ENCODE results near the gene ZMYND10.
A peak's percentile ranks its signal among the peaks of the same experiment; 100 is the strongest.
"Not testable (repeated sequence)": the region's sequence is repeated elsewhere in the genome, so short reads cannot be mapped to it uniquely, and the experiment has no call there.

The ZMYND10 gene

DNA sequence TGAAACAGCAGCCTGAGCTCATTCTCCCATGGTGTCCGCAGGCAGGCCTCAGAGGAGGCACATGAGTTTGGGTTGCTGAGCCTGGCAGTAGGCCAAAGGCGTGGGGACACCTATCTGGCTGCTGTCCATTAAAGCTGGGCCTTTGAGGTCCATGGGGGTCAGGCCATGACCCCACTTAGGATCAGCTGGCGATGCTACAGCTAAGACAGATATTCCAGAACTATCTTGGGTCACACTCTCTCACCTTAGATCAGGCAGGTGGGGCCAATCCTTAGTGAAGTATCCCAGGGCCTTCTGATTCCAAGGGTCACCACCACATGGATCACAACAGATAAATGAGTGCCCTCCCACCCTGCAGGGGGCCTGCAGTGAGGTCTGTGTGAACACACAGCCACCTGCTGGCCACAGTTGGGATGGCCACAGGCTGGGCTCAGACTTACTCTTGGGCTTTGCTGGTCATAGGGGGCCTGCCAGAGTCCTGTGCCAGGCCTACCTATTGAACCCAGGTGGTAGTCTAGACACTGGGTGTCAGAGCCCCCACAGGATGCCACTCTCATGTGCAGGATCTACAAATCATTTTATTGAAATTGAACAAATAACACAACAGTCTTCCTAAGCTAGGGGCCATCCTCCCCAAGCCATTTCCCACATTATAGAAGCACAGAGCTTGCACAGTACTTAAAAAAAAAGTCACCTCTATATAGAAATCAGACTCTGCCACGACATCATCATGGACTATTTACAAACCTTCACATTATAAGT, 21.0 kb downstream of the ZMYND10 start:
- peak; percentile 53 for DNase-seq

GRCh38 chr3:50323614-50324199, 21.8 kb downstream of the ZMYND10 start:
- DNase-seq: no peak

DNA sequence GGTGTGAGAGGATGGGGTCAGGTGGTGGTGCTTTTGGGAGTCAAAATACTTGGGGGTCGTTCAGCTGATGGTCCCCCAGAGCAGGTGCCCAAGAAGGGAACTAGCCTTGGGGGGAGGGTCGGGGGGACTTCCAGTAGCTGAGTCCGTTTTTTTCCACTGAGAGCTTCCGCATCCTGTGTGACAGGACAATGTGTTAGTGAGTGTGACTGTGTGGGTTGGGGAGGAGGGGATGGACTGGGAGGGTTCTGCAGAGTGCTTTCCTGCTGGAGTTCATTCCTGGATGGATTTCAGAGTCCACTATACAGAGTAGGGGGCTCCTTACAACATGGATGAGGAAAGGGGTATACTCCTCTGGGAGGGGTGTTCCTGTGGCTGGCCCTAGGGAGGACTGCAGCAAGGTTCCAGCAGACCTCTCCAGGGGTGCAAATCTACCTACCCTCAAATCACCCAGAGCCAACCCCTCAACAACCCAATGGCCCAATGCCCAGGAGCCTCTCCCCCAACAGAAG, 22.4 kb downstream of the ZMYND10 start:
- no peak for DNase-seq

- no peak for DNase-seq
Observed at GRCh38 chr3:50322386-50323091, 23.0 kb downstream of the ZMYND10 start, which contains the start of gene HYAL2. Gene HYAL2, minus strand, starts transcription at chr3:50322745. Its CDS starts 2,256 bp downstream, at chr3:50320489.

DNA sequence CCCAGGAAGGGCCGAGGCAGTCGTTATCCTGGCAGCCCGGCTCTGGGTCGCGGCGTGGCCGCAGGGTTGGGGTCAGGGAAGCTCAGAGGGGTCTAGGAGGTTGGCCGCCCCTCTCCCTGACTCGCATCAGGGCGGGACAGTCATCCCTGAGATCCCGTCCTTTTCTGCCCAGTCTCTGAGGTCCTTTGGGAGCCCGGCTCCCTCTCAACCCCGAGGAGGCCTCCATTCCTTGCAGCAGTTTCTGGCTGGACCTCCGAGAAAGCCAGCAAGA, 23.5 kb downstream of the ZMYND10 start:
- no peak for DNase-seq

DNA sequence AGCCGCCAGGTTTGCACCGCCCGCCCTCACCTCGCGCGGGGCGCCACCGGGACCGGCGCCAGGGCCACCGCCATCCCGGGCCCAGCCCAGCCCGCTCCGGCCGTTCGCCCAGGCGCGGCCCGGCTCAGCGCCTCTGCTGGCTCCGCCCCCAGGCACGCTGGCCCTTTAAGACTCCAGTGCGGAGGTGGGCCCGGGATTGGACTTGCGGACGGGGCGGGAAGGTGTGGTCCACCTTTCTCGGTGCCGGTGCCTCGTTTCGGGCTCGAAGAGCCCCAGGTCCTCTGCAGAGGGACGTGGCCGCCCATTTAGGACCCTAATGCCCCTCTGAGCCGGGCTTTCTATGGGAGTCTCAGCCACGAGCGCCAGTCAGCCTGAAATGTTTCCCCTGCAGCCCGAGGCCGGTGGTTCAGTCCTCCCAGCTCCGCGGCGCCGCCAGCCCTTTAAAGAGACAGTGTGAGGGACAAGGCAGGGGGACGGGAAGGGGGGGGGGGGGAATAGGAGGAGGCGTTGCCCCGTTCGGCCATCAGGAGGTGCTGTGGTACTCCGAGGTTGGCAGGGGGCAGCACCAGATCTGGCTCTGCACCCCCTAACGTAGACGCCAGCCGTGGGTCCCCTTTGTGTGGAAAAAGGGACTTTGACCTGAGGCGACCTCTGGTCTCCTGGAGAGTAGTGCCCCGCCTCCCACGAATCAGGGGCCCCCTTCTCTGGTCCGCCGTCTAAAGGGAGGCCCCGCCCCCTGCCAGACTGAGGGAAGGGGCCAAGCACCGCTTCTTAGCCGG, 24.0 kb downstream of the ZMYND10 start:
- peak; percentile 81 for DNase-seq

- DNase-seq: no peak
Observed at GRCh38 chr3:50320853-50321335, 24.6 kb downstream of the ZMYND10 start.

DNA sequence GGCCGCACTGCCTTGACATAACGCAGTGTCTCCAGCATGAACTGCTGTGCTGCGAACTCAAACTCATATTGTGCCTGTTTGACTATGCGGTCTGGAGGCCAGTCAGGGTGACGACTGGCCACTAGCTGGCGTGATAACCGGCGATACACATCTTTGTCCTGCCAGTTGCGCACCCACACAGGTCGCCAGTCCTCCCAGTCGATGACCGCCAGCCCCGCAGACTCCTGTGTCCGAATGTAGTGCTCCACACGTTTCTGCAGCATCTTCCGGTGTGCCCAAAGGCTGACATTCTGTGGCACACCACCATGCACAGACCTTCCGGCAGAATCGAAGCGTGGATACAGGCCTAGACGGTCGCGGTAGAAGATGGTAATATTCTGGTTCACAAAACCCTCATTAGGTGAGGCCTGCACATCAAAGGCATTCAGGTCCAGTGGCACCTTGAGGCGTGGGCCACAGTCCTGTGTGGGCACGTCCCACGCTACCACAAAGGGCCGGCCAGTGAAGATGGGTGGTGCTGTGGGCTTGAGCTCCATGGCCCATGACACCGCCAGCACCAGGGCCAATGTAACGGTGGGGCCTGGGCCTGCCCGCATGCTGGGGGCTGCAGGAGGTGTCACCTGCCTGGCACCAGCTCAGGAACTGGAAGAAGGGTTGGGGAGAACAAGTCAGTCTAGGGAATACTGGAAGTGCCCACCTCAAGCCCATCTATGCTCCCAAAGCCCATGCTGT, 25.5 kb downstream of the ZMYND10 start:
- no peak for DNase-seq

- DNase-seq: no peak
Observed at GRCh38 chr3:50319181-50319893, 26.2 kb downstream of the ZMYND10 start.

DNA sequence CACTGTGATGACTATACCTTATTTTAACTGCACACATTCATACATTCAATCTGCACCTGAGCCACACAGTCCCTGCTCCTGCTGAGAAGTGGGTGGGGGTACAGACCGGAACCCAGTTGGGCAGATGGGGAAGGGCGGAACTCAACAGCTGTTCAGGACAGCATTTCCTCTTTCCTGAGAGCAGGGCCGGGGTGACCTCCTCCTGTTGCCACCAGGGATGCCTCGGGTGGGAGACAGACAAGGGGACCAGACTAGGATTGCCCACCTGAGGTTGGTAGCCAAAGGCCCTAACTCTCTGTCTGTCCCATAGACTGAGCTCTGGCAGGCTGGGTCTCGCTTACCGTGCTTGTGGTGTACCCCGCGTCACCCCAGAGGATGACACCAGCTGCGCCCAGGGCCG, 26.9 kb downstream of the ZMYND10 start:
- peak; percentile 24 for DNase-seq

DNA sequence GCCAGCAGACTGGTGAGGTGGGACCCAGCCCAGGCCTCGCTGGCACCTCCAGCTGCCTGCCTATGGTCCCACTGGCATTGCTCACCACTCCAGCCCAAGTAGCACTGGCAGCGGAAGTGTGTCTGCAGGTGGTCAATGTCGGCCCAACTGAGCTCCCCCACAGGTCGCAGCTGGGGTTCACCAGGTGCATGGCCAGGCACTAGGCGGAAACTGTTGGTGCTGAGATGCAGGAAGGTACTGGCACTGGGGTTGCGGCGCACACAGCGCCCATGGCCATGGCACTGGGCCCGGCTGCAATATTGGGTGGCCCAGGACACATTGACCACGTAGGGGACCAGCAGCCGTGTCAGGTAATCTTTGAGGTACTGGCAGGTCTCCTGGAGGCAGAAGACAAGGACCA, 27.4 kb downstream of the ZMYND10 start:
- no peak for DNase-seq

DNA sequence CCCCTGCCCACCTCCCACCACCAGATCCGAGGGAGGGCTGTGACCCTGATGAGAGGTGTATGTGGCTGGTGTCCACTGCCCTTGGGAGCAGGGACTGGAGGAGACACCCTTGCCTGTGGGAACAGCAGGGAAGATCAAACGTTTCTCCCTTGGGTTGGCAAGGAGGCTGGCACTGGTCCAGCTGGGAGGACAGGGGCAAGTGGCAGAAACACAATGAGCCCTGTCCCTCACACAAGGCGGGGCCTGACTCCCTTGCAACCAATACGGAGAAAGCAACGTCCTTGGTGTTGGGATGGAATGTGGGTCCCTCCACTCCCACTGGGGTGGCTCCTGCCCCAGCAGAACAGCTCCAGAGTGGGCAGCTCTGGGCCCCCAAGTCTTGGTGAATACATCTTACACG, 28.2 kb downstream of the ZMYND10 start:
- no peak for DNase-seq

DNA sequence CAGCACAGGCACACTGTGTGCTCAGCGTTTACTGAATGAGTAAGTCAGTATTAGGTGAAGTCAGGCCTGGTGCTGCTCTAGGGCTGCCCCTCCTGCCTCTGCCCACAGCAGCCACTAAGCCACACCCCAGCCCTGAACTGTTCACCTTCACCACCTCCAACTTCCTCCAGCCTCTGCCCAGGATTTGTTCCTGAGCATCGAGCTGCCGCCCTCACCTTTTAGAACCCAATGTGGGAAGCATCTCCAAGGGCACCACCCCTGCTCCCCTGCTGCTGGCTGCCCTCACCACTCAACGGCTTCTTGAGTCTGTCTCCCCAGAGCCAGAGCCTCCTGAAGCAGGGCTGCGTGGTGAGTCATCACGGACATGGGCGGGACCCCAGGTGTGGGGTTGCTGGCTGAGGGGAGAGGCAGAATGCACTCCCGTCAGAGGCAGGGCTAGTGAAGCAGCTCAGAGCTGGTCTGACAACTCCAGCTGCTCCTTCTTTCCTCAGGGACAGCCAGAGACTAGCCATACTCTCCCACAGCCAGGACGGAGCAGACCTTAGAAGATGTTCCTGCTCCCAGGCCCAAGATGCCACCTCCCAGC, 28.8 kb downstream of the ZMYND10 start:
- peak; percentile 59 for DNase-seq

GRCh38 chr3:50314816-50315215, 30.7 kb downstream of the ZMYND10 start:
- no peak for DNase-seq

DNA sequence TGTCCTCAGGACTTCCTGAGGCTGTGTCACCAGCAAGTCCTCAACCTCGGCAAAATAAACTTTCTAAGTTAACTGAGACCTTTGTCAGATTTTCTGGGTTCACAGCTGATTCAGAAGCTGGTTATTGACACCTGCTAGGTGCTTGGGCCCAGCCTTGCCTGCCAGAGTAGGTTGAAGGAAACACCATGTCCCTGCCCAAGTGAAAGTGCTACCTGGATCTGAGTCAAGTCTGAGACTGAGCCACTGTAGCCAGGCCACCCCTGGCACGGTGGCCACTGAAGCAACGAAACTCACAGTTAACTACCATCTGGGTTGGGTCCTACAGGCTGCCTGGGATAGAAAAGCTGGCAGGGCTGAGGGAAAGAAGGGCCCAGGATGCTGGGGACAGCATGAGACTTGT, 31.2 kb downstream of the ZMYND10 start:
- no peak for DNase-seq

GRCh38 chr3:50312041-50312440, 33.5 kb downstream of the ZMYND10 start:
- DNase-seq: not testable (repeated sequence)

DNA sequence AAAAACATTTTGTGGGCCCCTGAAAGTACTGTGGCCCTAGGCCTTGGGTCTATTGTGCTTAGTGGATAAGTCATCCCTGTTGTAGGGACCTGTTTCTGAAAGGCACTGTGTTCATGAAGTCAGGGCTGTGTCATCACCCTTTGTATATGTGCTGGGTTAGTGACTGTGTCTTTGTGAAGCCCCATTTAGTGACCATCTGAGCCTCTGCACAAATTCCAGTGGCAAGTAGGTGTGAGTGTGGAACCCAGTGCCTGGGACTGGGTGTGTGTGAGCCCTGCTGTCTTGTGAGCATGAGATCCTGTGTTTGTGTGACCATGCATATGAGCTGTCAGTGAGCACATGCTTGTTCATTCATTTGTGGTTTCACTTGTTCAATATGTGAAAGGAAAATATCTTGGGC, 40.9 kb downstream of the ZMYND10 start:
- DNase-seq: no peak

- DNase-seq: no peak
Observed at GRCh38 chr3:50303013-50303815, 42.3 kb downstream of the ZMYND10 start, which contains the start of gene HYAL1. Gene HYAL1, minus strand, starts transcription at chr3:50303574. Its CDS starts 618 bp downstream, at chr3:50302956.

DNA sequence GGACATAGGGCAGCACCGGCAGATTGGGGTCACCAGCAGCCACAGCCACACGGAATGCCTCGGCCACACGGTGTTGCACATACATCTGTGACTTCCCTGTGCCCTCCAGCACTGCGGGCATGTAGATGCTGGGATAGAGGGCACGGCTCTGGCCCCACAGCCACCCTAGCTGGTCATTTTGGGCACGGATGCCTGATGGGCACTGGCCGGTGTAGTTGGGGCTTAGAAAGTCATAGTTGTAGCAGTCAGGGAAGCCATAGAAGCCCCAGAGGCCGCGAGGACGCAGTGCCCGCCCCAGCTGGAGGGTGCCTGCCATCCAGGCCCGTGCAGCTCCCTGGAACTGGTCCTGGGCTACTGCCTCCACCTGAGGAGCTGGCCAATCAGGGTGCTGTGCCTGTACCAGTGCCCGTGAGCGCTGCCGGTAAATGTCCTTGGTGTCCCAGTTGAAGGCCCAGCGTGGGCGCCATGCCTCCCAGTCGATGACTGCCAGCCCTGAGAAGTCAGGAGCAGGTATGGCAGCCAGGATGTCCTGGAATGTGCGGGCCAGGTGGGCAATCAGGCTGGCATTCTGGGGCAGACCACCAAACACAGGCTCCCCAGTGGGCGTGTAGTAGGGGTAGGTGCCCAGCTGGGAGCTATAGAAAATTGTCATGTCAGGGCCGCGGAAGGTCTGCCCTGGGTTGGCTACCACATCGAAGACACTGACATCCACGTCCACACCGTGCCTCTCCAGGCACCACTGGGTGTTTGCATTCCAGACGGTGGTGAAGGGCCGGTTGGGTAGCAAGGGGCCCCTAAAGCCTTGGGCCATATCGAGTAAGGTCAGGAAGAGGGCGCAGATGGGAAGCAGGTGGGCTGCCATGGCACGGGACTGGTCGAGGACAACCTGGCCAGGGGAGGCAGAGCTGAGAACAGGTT, 43.2 kb downstream of the ZMYND10 start:
- DNase-seq: no peak
